22Rv1 (cell line): Measurements from ENCODE around the gene PIRT.

Experiments
- CTCF ChIP-seq: fragments of 450-650 bp; IDR thresholded peaks from 2 replicates; pipeline ENCODE4 v1.5.1; 2017; ENCODE audit warnings: mild to moderate bottlenecking
- ZFX ChIP-seq: fragments of 450-650 bp; IDR thresholded peaks from 2 replicates; pipeline ENCODE4 v1.6.1; 2017; ENCODE audit warnings: antibody characterized with exemption, borderline replicate concordance

- peak; percentile 45 for TF ChIP-seq CTCF
- no peak for TF ChIP-seq ZFX
These were observed 7.5 kb upstream of the PIRT start for GRCh38 chr17:10845388-10845751.
